ENCODE measurements around the gene NCEH1.
"Not testable (repeated sequence)": the region's sequence is repeated elsewhere in the genome, so short reads cannot be mapped to it uniquely, and the experiment has no call there.

- TF ChIP-seq ZZZ3 (IDR thresholded peaks at IDR 0.05); CHD4 (IDR thresholded peaks at IDR 0.05; ENCODE audit: insufficient read depth, insufficient replicate concordance, low read depth, low read length, poor library complexity, severe bottlenecking); REST (IDR thresholded peaks at IDR 0.05; ENCODE audit: borderline replicate concordance); REST (CRISPR knock-in tag; IDR thresholded peaks at IDR 0.05; ENCODE audit: low read depth); TFAP4 (CRISPR knock-in tag; IDR thresholded peaks at IDR 0.05; ENCODE audit: borderline replicate concordance); ZNF217 (CRISPR knock-in tag; IDR thresholded peaks at IDR 0.05); ZNF274 (IDR thresholded peaks at IDR 0.05; ENCODE audit: borderline replicate concordance, low read depth, low read length); PHB2 (IDR thresholded peaks at IDR 0.05; ENCODE audit: low read depth); EZH2 (IDR thresholded peaks at IDR 0.05; ENCODE audit: borderline replicate concordance, low read depth, low read length); KLF6 (CRISPR knock-in tag; IDR thresholded peaks at IDR 0.05; ENCODE audit: borderline replicate concordance); POLR2AphosphoS5 (IDR thresholded peaks at IDR 0.05; ENCODE audit: control insufficient read depth, insufficient read depth, low read depth, low read length); ZNF384 (IDR thresholded peaks at IDR 0.05; ENCODE audit: low read depth, low read length); KLF1 (tag; IDR thresholded peaks at IDR 0.05): not testable (repeated sequence)
- TF ChIP-seq, protein P1, sequence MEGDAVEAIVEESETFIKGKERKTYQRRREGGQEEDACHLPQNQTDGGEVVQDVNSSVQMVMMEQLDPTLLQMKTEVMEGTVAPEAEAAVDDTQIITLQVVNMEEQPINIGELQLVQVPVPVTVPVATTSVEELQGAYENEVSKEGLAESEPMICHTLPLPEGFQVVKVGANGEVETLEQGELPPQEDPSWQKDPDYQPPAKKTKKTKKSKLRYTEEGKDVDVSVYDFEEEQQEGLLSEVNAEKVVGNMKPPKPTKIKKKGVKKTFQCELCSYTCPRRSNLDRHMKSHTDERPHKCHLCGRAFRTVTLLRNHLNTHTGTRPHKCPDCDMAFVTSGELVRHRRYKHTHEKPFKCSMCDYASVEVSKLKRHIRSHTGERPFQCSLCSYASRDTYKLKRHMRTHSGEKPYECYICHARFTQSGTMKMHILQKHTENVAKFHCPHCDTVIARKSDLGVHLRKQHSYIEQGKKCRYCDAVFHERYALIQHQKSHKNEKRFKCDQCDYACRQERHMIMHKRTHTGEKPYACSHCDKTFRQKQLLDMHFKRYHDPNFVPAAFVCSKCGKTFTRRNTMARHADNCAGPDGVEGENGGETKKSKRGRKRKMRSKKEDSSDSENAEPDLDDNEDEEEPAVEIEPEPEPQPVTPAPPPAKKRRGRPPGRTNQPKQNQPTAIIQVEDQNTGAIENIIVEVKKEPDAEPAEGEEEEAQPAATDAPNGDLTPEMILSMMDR (IDR thresholded peaks at IDR 0.05 in 2 of 3, conservative IDR thresholded peaks at IDR 0.05 in 1 of 3; ENCODE audit: insufficient read depth in 2 of 3, low read depth in 1 of 3, low read length in 3 of 3): not testable (repeated sequence)
Measured at GRCh38 chr3:172702731-172703130, 8.1 kb downstream of the NCEH1 start.
